ENCODE measurements around the gene ACR.

Gene ACR

GRCh38 chr22:50729391-50730012 lies 8.5 kb upstream of the ACR start:
- Histone ChIP-seq H3K27me3 (ENCODE audit: insufficient read depth, low read length) (peaks cover 28% of the 10 kb centered on the region), H3K27ac (ENCODE audit: low read depth, low read length) (no peak overlapping the region), H3K9me3 (ENCODE audit: insufficient read depth, low read depth, low read length) (no peaks in the 10 kb centered on the region)

GRCh38 chr22:50730013-50730891 lies 7.8 kb upstream of the ACR start:
- H3K4me3 ChIP-seq (ENCODE audit: low read length) = no peak overlapping the region
- no peak overlapping the region for H3K9ac ChIP-seq (ENCODE audit: low read depth, low read length)
- H3K4me1 ChIP-seq (ENCODE audit: insufficient read depth, low read length) = no peaks in the 10 kb centered on the region
- WGBS = 93% methylated on average over 54 of the region's 54 CpGs
- no peaks in the 10 kb centered on the region for H3K36me3 ChIP-seq (ENCODE audit: insufficient read depth, low read length)
- H3K27ac ChIP-seq (ENCODE audit: low read depth, low read length) = no peak overlapping the region
- peaks cover 34% of the 10 kb centered on the region for H3K27me3 ChIP-seq (ENCODE audit: insufficient read depth, low read length)
- no peaks in the 10 kb centered on the region for H3K9me3 ChIP-seq (ENCODE audit: insufficient read depth, low read depth, low read length)

More at GRCh38 chr22:50729391-50730012, 8.5 kb upstream of the ACR start:
- no peaks in the 10 kb centered on the region for H3K36me3 ChIP-seq (ENCODE audit: insufficient read depth, low read length)
- no peak overlapping the region for H3K4me3 ChIP-seq (ENCODE audit: low read length)
- H3K9ac ChIP-seq (ENCODE audit: low read depth, low read length) = no peak overlapping the region
- WGBS = 92% methylated on average over 21 of the region's 21 CpGs
- no peaks in the 10 kb centered on the region for H3K4me1 ChIP-seq (ENCODE audit: insufficient read depth, low read length)

- Histone ChIP-seq H3K27ac (ENCODE audit: low read depth, low read length) (no peak overlapping the region), H3K36me3 (ENCODE audit: insufficient read depth, low read length) (no peaks in the 10 kb centered on the region), H3K4me1 (ENCODE audit: insufficient read depth, low read length) (no peaks in the 10 kb centered on the region), H3K4me3 (ENCODE audit: low read length) (no peak overlapping the region), H3K9ac (ENCODE audit: low read depth, low read length) (no peak overlapping the region), H3K9me3 (ENCODE audit: insufficient read depth, low read depth, low read length) (no peaks in the 10 kb centered on the region), H3K27me3 (ENCODE audit: insufficient read depth, low read length) (peaks cover 41% of the 10 kb centered on the region)
- 91% methylated on average over 76 of the region's 76 CpGs for WGBS
These were observed 6.9 kb upstream of the ACR start for GRCh38 chr22:50730941-50731661.

- Histone ChIP-seq H3K4me3 (ENCODE audit: low read length) (no peak overlapping the region), H3K9me3 (ENCODE audit: insufficient read depth, low read depth, low read length) (no peaks in the 10 kb centered on the region), H3K36me3 (ENCODE audit: insufficient read depth, low read length) (no peaks in the 10 kb centered on the region), H3K9ac (ENCODE audit: low read depth, low read length) (no peak overlapping the region), H3K4me1 (ENCODE audit: insufficient read depth, low read length) (no peaks in the 10 kb centered on the region), H3K27ac (ENCODE audit: low read depth, low read length) (no peak overlapping the region), H3K27me3 (ENCODE audit: insufficient read depth, low read length) (peaks cover 50% of the 10 kb centered on the region)
- WGBS = 67% methylated on average over 32 of the region's 32 CpGs
These were observed 6.0 kb upstream of the ACR start for GRCh38 chr22:50731811-50732624.

GRCh38 chr22:50732681-50733080 lies 5.3 kb upstream of the ACR start:
- WGBS = 91% methylated on average over 11 of the region's 12 CpGs
- no peak overlapping the region for H3K27ac ChIP-seq (ENCODE audit: low read depth, low read length)
- H3K27me3 ChIP-seq (ENCODE audit: insufficient read depth, low read length) = peaks cover 57% of the 10 kb centered on the region
- H3K4me3 ChIP-seq (ENCODE audit: low read length) = no peak overlapping the region
- no peaks in the 10 kb centered on the region for H3K36me3 ChIP-seq (ENCODE audit: insufficient read depth, low read length)
- no peak overlapping the region for H3K9ac ChIP-seq (ENCODE audit: low read depth, low read length)
- no peaks in the 10 kb centered on the region for H3K4me1 ChIP-seq (ENCODE audit: insufficient read depth, low read length)
- no peaks in the 10 kb centered on the region for H3K9me3 ChIP-seq (ENCODE audit: insufficient read depth, low read depth, low read length)

- Histone ChIP-seq H3K36me3 (ENCODE audit: insufficient read depth, low read length) (no peaks in the 10 kb centered on the region), H3K4me3 (ENCODE audit: low read length) (no peak overlapping the region), H3K4me1 (ENCODE audit: insufficient read depth, low read length) (no peaks in the 10 kb centered on the region), H3K9me3 (ENCODE audit: insufficient read depth, low read depth, low read length) (no peaks in the 10 kb centered on the region), H3K27ac (ENCODE audit: low read depth, low read length) (no peak overlapping the region), H3K9ac (ENCODE audit: low read depth, low read length) (no peak overlapping the region), H3K27me3 (ENCODE audit: insufficient read depth, low read length) (peaks cover 65% of the 10 kb centered on the region)
- 72% methylated on average over 22 of the region's 22 CpGs for WGBS
These were observed 4.3 kb upstream of the ACR start for GRCh38 chr22:50733521-50734342.

- Histone ChIP-seq H3K4me1 (ENCODE audit: insufficient read depth, low read length) (no peaks in the 10 kb centered on the region), H3K9me3 (ENCODE audit: insufficient read depth, low read depth, low read length) (no peaks in the 10 kb centered on the region), H3K9ac (ENCODE audit: low read depth, low read length) (no peak overlapping the region), H3K27me3 (ENCODE audit: insufficient read depth, low read length) (peaks cover 72% of the 10 kb centered on the region), H3K4me3 (ENCODE audit: low read length) (no peak overlapping the region), H3K27ac (ENCODE audit: low read depth, low read length) (no peak overlapping the region), H3K36me3 (ENCODE audit: insufficient read depth, low read length) (no peaks in the 10 kb centered on the region)
- WGBS = 90% methylated on average over 10 of the region's 10 CpGs
These were observed 3.6 kb upstream of the ACR start for GRCh38 chr22:50734343-50734771.

- Histone ChIP-seq H3K27ac (ENCODE audit: low read depth, low read length) (no peak overlapping the region), H3K4me3 (ENCODE audit: low read length) (no peak overlapping the region), H3K4me1 (ENCODE audit: insufficient read depth, low read length) (no peaks in the 10 kb centered on the region), H3K9me3 (ENCODE audit: insufficient read depth, low read depth, low read length) (no peaks in the 10 kb centered on the region), H3K9ac (ENCODE audit: low read depth, low read length) (no peak overlapping the region), H3K36me3 (ENCODE audit: insufficient read depth, low read length) (no peaks in the 10 kb centered on the region), H3K27me3 (ENCODE audit: insufficient read depth, low read length) (peaks cover 79% of the 10 kb centered on the region)
- WGBS = 90% methylated on average over 13 of the region's 13 CpGs
These were observed 2.8 kb upstream of the ACR start for GRCh38 chr22:50734986-50735738.

- Histone ChIP-seq H3K9me3 (ENCODE audit: insufficient read depth, low read depth, low read length) (no peaks in the 10 kb centered on the region), H3K27me3 (ENCODE audit: insufficient read depth, low read length) (peaks cover 80% of the 10 kb centered on the region), H3K4me3 (ENCODE audit: low read length) (no peak overlapping the region), H3K36me3 (ENCODE audit: insufficient read depth, low read length) (no peaks in the 10 kb centered on the region), H3K4me1 (ENCODE audit: insufficient read depth, low read length) (no peaks in the 10 kb centered on the region), H3K9ac (ENCODE audit: low read depth, low read length) (no peak overlapping the region), H3K27ac (ENCODE audit: low read depth, low read length) (no peak overlapping the region)
- WGBS = 72% methylated on average over 6 of the region's 6 CpGs
These were observed 2.3 kb upstream of the ACR start for GRCh38 chr22:50735739-50736030.
